ENCODE results near the gene DDX23. TPM values are rescaled to one million over a fixed set of nuclear protein-coding genes. Genes with fewer than 3 reads are reported as not detected.

DDX23 gene
- total and polyA plus RNA-seq, 5 donors = 21.3 to 38.9 (median 34.8) TPM

DNA sequence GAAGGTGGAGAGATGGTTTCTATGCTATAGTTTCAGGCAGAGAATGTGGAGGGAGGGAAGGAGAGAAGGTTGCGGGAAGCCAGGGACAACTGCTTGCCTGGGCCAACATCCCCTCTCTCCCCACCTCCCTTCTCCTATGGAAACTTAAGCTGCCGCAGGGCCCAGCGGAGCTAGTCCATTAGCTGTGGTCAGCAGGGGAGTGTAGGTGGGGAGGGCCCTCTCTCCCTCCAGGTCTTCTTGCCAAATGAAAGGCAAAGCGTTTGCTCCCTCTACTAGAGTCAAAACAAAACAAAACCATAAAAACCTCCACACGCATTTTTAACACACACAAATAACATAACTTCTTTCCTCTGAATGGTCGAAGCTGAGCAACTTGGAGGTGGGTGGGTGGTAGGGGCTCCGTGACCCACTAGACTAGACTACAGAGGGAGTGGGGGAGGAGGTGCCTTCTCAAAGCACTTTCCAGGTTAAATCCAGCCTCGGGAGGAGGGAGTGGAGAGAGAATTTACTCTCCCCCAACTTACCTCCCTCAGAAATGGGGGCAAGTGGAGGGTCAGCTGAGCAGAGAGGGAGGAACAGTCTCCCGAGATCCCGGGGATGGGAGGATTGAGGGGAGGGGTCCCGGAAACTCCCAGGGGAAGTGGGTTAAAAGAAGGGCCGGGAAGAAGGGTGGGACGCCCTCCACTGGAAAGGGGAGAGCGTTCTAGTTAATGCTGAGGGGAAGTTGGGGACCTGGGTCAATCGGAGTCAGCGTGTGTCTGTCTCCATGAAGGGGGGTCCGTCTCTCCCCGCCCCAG lies 38.3 kb downstream of the DDX23 start:
- no peak overlapping the region for H3K27ac ChIP-seq (ENCODE audit: low read length)
- no peaks in the 10 kb centered on the region for H3K9me3 ChIP-seq (ENCODE audit: control insufficient read depth, low read length)
- WGBS = 29% methylated on average over 18 of the region's 18 CpGs
- H3K27me3 ChIP-seq (ENCODE audit: control insufficient read depth, insufficient read depth) = no peaks in the 10 kb centered on the region
- peak overlapping the region; percentile 58 for H3K4me3 ChIP-seq (ENCODE audit: low read length)
- peaks cover 6% of the 10 kb centered on the region for H3K4me1 ChIP-seq (ENCODE audit: control insufficient read depth, insufficient read depth, low read length)
- DNase-seq (no peak), ATAC-seq (no peak)
- intact Hi-C loops (cut with DNase I) = no loop called here

DNA sequence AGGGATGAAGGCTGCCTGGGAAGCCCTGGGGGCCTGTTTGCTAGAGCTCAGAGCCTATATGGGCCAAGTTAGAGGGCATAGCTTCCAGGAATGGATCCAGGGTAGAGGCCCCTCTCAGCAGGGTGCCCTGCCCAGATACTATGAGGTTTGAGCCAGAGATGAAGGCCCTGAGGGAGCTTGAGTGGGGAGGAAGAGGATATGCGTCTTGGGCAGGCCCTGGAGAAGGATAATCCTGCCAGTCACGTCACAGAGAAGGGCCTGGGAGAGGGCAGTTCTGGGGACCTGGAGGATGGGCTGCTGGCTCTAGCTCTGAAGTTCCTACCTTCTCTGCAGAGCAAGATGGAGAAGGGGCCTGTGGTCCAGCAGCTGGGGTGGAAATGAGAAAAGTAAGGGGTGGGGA lies 39.6 kb downstream of the DDX23 start:
- no peaks in the 10 kb centered on the region for H3K9me3 ChIP-seq (ENCODE audit: control insufficient read depth, low read length)
- no peaks in the 10 kb centered on the region for H3K27me3 ChIP-seq (ENCODE audit: control insufficient read depth, insufficient read depth)
- intact Hi-C loops (cut with DNase I) = no loop called here
- H3K4me1 ChIP-seq (ENCODE audit: control insufficient read depth, insufficient read depth, low read length) = peaks cover 2% of the 10 kb centered on the region
- no peak overlapping the region for H3K4me3 ChIP-seq (ENCODE audit: low read length)
- no peak overlapping the region for H3K27ac ChIP-seq (ENCODE audit: low read length)
- 41% methylated on average over 2 of the region's 2 CpGs for WGBS
- no peak for DNase-seq
- no peak for ATAC-seq

DNA sequence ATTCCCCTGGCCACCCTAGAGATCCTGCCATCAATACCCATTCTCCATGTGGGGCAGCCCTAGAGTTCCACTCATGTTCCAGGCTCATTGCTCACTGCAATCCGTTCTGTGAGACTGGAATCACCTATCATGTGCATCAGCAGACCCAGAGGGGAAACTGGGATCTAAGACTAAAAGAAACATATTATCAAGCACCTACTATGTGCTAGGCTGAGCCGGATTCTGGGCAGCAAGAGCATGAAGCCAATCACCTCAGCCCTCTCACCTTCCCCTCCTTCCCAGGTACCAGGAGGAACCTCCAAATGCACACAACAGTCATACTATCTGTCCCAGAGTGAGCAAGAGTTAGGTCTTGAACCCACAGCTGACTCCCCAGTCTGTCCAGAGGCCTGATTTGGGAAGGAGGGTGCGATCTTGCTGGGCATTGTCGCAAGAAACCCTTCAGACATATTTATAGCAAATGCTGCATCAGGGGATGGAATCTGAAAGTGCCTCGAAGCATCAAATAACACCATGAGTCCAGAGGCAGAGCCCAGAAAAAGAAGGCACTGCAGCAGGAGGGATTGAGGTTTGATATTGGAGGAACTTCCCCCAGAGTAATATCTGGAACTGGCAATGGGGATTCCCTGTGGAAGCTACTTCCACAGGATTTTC lies 40.4 kb downstream of the DDX23 start:
- Histone ChIP-seq H3K9me3 (ENCODE audit: control insufficient read depth, low read length) (no peaks in the 10 kb centered on the region), H3K4me3 (ENCODE audit: low read length) (no peak overlapping the region), H3K27ac (ENCODE audit: low read length) (no peak overlapping the region), H3K27me3 (ENCODE audit: control insufficient read depth, insufficient read depth) (no peaks in the 10 kb centered on the region), H3K4me1 (ENCODE audit: control insufficient read depth, insufficient read depth, low read length) (peaks cover 2% of the 10 kb centered on the region)
- DNase-seq = no peak
- 75% methylated on average over 5 of the region's 5 CpGs for WGBS
- intact Hi-C loops (cut with DNase I) = no loop called here
- no peak for ATAC-seq

DNA sequence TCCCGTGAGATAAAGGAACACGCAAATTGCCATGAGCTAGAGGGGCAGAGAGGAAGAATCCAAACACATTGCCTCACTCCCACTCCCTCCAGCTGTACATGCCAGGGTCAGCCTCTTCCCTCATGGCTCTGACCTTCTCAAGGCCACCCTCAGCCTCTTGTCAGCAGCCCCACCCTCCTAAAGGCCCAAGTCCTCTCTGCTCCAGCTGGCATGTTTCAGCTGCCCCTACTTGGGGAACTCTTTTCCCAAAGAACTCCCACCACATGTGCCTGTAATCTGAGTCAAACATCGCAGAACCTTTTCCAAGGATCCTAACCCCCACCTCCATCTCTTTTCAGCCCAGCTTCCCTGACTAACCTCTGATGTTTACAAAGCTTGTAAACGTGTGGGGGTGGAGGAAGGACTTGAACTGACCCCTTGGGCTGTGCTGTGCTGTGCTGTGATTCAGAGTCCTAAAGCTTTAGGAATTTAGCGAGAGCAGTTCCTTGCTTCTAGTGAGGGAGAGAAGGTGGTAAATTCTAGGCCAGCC lies 41.0 kb downstream of the DDX23 start:
- intact Hi-C loops (cut with DNase I) = no loop called here
- ATAC-seq (no peak), DNase-seq (no peak)
- Histone ChIP-seq H3K27me3 (ENCODE audit: control insufficient read depth, insufficient read depth) (no peaks in the 10 kb centered on the region), H3K4me1 (ENCODE audit: control insufficient read depth, insufficient read depth, low read length) (peaks cover 2% of the 10 kb centered on the region), H3K27ac (ENCODE audit: low read length) (no peak overlapping the region), H3K4me3 (ENCODE audit: low read length) (no peak overlapping the region), H3K9me3 (ENCODE audit: control insufficient read depth, low read length) (no peaks in the 10 kb centered on the region)
- WGBS = 51% methylated on average over 5 of the region's 5 CpGs

DNA sequence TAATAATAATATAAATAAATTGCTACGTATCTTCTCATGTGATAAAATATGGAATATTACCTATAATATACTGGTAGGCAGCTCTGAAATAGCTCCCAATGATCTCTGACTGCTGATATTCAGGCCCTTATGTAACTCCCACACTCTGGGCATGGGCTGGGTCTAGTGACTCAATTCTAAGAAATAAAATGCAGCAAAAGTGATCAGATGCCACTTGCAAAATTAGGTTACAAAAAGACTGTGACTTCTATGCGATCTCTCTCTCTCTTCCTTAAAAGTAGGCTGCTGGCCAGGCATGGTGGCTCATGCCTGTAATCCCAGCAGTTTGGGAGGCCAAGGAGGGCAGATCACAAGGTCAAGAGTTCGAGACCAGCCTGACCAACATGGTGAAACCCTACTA lies 44.0 kb downstream of the DDX23 start:
- peaks cover 2% of the 10 kb centered on the region for H3K4me1 ChIP-seq (ENCODE audit: control insufficient read depth, insufficient read depth, low read length)
- no peak overlapping the region for H3K27ac ChIP-seq (ENCODE audit: low read length)
- 94% methylated on average over 3 of the region's 3 CpGs for WGBS
- intact Hi-C loops (cut with DNase I) = no loop called here
- no peaks in the 10 kb centered on the region for H3K27me3 ChIP-seq (ENCODE audit: control insufficient read depth, insufficient read depth)
- ATAC-seq = no peak
- H3K4me3 ChIP-seq (ENCODE audit: low read length) = no peak overlapping the region
- DNase-seq = no peak
- H3K9me3 ChIP-seq (ENCODE audit: control insufficient read depth, low read length) = no peaks in the 10 kb centered on the region

DNA sequence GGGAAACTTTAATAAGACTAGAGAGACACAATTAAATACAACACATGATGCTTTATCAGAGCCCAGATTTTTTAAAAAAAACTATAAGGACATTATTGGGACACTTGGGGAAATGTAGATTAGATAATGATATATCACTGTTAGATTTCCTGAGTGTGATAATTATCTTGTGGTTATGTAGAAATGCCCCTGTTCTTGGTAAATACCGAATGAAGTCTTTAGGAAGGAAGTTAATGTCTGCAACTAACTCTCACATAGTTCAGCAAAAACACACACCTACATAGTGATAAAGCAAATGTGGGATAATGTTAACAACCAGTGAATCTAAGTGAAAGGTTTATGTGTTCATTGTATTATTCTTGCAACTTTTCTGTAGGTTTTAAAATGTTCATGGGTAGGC lies 48.3 kb downstream of the DDX23 start:
- Histone ChIP-seq H3K4me3 (ENCODE audit: low read length) (no peak overlapping the region), H3K27ac (ENCODE audit: low read length) (no peak overlapping the region), H3K27me3 (ENCODE audit: control insufficient read depth, insufficient read depth) (no peaks in the 10 kb centered on the region), H3K4me1 (ENCODE audit: control insufficient read depth, insufficient read depth, low read length) (no peaks in the 10 kb centered on the region), H3K9me3 (ENCODE audit: control insufficient read depth, low read length) (no peaks in the 10 kb centered on the region)
- ATAC-seq (no peak), DNase-seq (no peak)
- WGBS = 54% methylated on average over 1 of the region's 1 CpG
- intact Hi-C loops (cut with DNase I) = no loop called here

DNA sequence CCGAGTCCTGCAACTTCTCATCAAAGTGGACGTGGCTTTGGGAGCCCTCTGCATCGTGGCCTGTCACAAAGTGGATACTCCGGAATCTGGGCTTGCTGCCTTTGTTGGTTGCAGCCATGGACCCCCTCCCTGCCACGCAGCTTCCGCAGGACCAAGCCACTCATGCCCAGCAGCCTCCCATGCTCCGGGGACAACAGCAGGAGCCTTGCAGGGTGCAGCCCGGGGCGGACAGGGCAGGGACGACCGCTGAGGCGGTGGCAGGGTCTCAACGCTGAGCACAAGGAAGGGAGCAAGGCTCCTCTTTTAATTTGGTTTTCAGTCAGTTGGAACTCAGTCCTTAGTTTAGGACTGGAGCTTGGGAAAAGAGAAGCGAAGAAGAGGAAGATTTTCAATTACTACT lies 51.0 kb downstream of the DDX23 start:
- intact Hi-C loops (cut with DNase I) = no loop called here
- DNase-seq (no peak), ATAC-seq (peak in 1 of 2 donors; percentile 32)
- Histone ChIP-seq H3K27me3 (ENCODE audit: control insufficient read depth, insufficient read depth) (no peaks in the 10 kb centered on the region), H3K27ac (ENCODE audit: low read length) (no peak overlapping the region), H3K4me1 (ENCODE audit: control insufficient read depth, insufficient read depth, low read length) (no peaks in the 10 kb centered on the region), H3K9me3 (ENCODE audit: control insufficient read depth, low read length) (no peaks in the 10 kb centered on the region), H3K4me3 (ENCODE audit: low read length) (no peak overlapping the region)
- WGBS = 77% methylated on average over 14 of the region's 14 CpGs

DNA sequence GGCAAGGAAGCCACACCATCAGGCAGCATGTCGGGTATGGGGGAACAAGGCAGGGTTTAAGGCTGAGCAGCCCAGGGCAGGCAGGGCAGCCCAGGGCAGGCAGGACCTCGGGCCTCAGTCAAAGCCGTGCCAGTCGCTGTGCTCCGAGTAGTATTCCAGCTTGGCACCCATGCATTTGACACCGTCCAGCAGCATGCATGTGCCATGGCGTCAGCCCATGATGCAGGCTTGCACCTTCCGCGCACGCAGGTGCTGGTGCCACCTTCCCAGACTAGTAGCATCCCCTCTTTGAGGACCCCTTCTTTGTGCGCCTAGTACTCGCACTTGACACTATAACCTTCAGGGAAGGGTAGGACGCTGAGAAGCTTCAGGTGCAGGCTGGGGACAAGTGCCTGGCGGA lies 51.5 kb downstream of the DDX23 start:
- intact Hi-C loops (cut with DNase I) = no loop called here
- WGBS = 88% methylated on average over 14 of the region's 14 CpGs
- H3K27me3 ChIP-seq (ENCODE audit: control insufficient read depth, insufficient read depth) = no peaks in the 10 kb centered on the region
- H3K9me3 ChIP-seq (ENCODE audit: control insufficient read depth, low read length) = no peaks in the 10 kb centered on the region
- H3K4me1 ChIP-seq (ENCODE audit: control insufficient read depth, insufficient read depth, low read length) = no peaks in the 10 kb centered on the region
- DNase-seq = no peak
- H3K4me3 ChIP-seq (ENCODE audit: low read length) = no peak overlapping the region
- ATAC-seq = peak; percentile 9 to 10
- H3K27ac ChIP-seq (ENCODE audit: low read length) = no peak overlapping the region

DNA sequence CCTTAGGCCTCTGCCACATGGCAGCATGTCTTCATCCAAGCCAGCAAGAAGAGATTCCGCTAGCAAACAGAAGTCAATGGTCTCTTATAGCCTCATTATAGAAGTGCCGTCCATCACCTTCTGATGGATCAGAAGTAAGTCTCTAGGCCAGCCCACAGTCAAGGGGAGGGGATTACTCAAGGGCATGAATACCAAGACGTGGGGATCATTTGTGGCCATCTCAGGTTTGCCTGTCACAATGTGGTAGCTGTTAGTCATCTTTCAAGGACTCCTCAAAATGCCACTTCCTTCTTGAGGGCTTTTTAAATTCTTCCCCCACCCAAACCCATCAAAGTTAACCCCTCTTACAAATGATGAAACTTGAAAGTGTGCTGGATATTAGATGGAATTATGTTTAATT lies 55.0 kb downstream of the DDX23 start:
- Histone ChIP-seq H3K9me3 (ENCODE audit: control insufficient read depth, low read length) (no peaks in the 10 kb centered on the region), H3K4me1 (ENCODE audit: control insufficient read depth, insufficient read depth, low read length) (no peaks in the 10 kb centered on the region), H3K27ac (ENCODE audit: low read length) (no peak overlapping the region), H3K27me3 (ENCODE audit: control insufficient read depth, insufficient read depth) (no peaks in the 10 kb centered on the region), H3K4me3 (ENCODE audit: low read length) (no peak overlapping the region)
- intact Hi-C loops (cut with DNase I) = loop anchor here in 2 of 4 donors (1.0 to 5.0 kb wide), 2 partner anchors 44 to 45 kb away; no protein-coding TSS in a partner anchor
- ATAC-seq (no peak), DNase-seq (no peak)
- 75% methylated on average over 3 of the region's 3 CpGs for WGBS

DNA sequence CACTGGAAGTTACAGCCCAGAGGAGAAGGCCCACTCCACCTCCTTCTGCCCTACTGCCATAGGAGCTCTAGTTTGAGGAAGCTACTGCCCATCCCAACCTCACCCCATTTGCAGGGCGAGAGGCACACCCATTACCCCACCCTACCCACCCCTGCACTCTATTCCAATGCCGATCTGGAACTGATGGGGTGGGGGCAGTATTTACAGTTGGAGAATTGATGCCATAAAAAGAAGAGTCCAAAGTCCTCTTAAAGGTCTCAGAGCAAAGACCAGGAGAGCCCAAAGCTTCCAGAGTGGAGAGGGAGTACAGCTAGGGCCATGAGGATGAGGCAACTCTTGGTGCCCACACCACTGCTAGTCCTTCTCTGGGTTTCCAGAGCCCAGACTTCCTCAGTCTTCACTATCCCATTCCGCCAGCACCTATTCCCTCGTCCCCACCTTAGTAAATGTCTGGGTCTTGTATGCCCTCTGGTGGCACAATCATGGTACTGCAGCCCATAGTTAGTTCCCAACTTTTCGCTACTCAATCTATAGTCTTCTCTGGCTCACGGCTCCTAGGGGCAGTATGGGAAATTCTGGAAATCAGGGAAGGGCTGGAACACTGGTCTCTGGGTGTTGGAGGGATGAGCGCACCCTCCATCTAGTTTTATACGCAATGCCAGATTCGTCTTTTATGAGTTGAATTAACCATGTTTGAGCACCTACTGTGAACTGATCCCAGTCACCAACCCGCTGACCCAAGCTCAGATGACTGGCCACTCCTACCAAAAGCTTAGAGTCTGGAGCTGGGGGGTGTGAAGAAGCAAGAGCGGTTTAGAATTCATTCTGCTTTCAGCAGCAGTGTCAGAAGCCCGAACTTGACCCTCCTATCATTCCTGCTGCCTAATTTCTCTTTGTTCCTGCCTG lies 56.2 kb downstream of the DDX23 start:
- WGBS = 22% methylated on average over 12 of the region's 12 CpGs
- H3K27me3 ChIP-seq (ENCODE audit: control insufficient read depth, insufficient read depth) = no peaks in the 10 kb centered on the region
- H3K9me3 ChIP-seq (ENCODE audit: control insufficient read depth, low read length) = no peaks in the 10 kb centered on the region
- no peak overlapping the region for H3K27ac ChIP-seq (ENCODE audit: low read length)
- ATAC-seq (peak; percentile 89 to 91), DNase-seq (peak in 2 of 3 donors; percentile 57 to 77)
- no peak overlapping the region for H3K4me3 ChIP-seq (ENCODE audit: low read length)
- intact Hi-C loops (cut with DNase I) = loop anchor here (1.0 to 5.0 kb wide), 4 partner anchors 41 to 44 kb away; no protein-coding TSS in a partner anchor
- H3K4me1 ChIP-seq (ENCODE audit: control insufficient read depth, insufficient read depth, low read length) = no peaks in the 10 kb centered on the region

All from right cardiac atrium (tissue), 5 donors.